C4-2B (cell line): ENCODE data around the gene BID.

Source experiments
- ZFX ChIP-seq: fragments of 450-650 bp; IDR thresholded peaks from 2 replicates; pipeline ENCODE4 v1.6.1; 2017
- TF ChIP-seq, protein P1 (sequence below): fragments of 450-650 bp; conservative IDR thresholded peaks from 2 replicates; pipeline ENCODE4 v1.5.1; 2017; ENCODE audit warnings: mild to moderate bottlenecking

DNA sequence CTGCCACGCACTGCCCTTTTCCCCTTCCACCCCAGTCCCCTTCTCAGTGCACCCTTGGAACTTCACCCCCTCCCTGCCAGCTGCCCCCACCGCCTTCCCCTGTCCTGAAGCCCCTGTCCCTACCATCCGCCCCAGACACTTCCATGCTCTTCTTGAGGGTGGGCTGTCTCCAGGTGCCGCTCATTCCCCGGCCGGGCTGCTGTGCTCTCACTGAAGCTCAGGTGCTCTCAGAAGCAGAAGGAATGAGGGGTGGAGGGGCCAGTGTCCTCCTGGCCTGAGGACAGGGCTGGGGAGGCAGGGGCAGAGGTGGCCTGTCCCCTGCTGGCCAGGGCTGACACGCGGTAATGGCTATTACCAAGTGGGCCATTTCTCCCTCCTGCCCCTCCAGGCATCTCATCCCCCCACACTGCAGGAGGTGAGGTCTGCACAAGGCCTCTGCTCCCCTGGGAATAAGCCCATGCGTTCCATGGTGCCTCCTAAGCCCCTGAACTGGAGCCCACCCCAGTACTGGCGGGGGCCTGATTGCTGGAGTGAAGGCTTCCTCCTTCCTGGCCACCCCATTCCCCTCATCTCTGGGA lies 6.6 kb upstream of the BID start:
- TF ChIP-seq, protein P1, sequence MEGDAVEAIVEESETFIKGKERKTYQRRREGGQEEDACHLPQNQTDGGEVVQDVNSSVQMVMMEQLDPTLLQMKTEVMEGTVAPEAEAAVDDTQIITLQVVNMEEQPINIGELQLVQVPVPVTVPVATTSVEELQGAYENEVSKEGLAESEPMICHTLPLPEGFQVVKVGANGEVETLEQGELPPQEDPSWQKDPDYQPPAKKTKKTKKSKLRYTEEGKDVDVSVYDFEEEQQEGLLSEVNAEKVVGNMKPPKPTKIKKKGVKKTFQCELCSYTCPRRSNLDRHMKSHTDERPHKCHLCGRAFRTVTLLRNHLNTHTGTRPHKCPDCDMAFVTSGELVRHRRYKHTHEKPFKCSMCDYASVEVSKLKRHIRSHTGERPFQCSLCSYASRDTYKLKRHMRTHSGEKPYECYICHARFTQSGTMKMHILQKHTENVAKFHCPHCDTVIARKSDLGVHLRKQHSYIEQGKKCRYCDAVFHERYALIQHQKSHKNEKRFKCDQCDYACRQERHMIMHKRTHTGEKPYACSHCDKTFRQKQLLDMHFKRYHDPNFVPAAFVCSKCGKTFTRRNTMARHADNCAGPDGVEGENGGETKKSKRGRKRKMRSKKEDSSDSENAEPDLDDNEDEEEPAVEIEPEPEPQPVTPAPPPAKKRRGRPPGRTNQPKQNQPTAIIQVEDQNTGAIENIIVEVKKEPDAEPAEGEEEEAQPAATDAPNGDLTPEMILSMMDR: no peak
- no peak for TF ChIP-seq ZFX
